Adipocyte (in vitro differentiated cells): Measurements from ENCODE around the gene PRDM16.

Experiments used
- DNase-seq: peaks from one replicate; pipeline ENCODE4 v3.0.0-alpha.2; 2015; ENCODE audit warnings: low read depth
- H3K27me3 ChIP-seq: replicated peaks from 2 replicates; pipeline ENCODE4 v1.7.0; 2013; ENCODE audit warnings: mild to moderate bottlenecking, low read length, moderate library complexity; ENCODE audit not compliant: control insufficient read depth, insufficient read depth
- H3K36me3 ChIP-seq: 2 replicates; pipeline ENCODE4 v1.7.0; 2013; ENCODE audit warnings: low read length, mild to moderate bottlenecking, moderate library complexity; ENCODE audit not compliant: control insufficient read depth, insufficient read depth, severe bottlenecking
- H3K4me1 ChIP-seq: 2 replicates; pipeline ENCODE4 v1.7.0; 2013; ENCODE audit warnings: mild to moderate bottlenecking, low read length, moderate library complexity; ENCODE audit not compliant: control insufficient read depth, insufficient read depth
- H3K4me3 ChIP-seq: 2 replicates; pipeline ENCODE4 v1.7.0; 2013; ENCODE audit warnings: mild to moderate bottlenecking, low read length, moderate library complexity
- H3K9ac ChIP-seq: 2 replicates; pipeline ENCODE4 v1.7.0; 2013; ENCODE audit warnings: mild to moderate bottlenecking, low read length, moderate library complexity
- H3K9me3 ChIP-seq: 2 replicates; pipeline ENCODE4 v1.7.0; 2013; ENCODE audit warnings: mild to moderate bottlenecking, low read length, moderate library complexity; ENCODE audit not compliant: control insufficient read depth

PRDM16 gene

GRCh38 chr1:3456964-3457909 lies 388.2 kb downstream of the PRDM16 start:
- H3K27me3 ChIP-seq = peaks cover 57% of the 10 kb centered on the region
- peaks cover 5% of the 10 kb centered on the region for H3K4me1 ChIP-seq
- no peak overlapping the region for H3K9ac ChIP-seq
- H3K36me3 ChIP-seq = no peaks in the 10 kb centered on the region
- no peak for DNase-seq
- H3K9me3 ChIP-seq = no peaks in the 10 kb centered on the region
- no peak overlapping the region for H3K4me3 ChIP-seq

- no peak overlapping the region for H3K4me3 ChIP-seq
- peaks cover 50% of the 10 kb centered on the region for H3K27me3 ChIP-seq
- H3K36me3 ChIP-seq = no peaks in the 10 kb centered on the region
- no peak for DNase-seq
- H3K9me3 ChIP-seq = no peaks in the 10 kb centered on the region
- peaks cover 5% of the 10 kb centered on the region for H3K4me1 ChIP-seq
- H3K9ac ChIP-seq = no peak overlapping the region
Observed at GRCh38 chr1:3457910-3458883, 389.2 kb downstream of the PRDM16 start.

GRCh38 chr1:3459051-3459908 lies 390.3 kb downstream of the PRDM16 start:
- H3K36me3 ChIP-seq = no peaks in the 10 kb centered on the region
- no peak overlapping the region for H3K9ac ChIP-seq
- H3K4me3 ChIP-seq = no peak overlapping the region
- peaks cover 5% of the 10 kb centered on the region for H3K4me1 ChIP-seq
- peaks cover 49% of the 10 kb centered on the region for H3K27me3 ChIP-seq
- no peak for DNase-seq
- no peaks in the 10 kb centered on the region for H3K9me3 ChIP-seq

- H3K4me3 ChIP-seq = no peak overlapping the region
- H3K36me3 ChIP-seq = no peaks in the 10 kb centered on the region
- H3K27me3 ChIP-seq = peaks cover 49% of the 10 kb centered on the region
- H3K4me1 ChIP-seq = peaks cover 5% of the 10 kb centered on the region
- no peak overlapping the region for H3K9ac ChIP-seq
- no peaks in the 10 kb centered on the region for H3K9me3 ChIP-seq
- no peak for DNase-seq
Observed at GRCh38 chr1:3459940-3460671, 391.1 kb downstream of the PRDM16 start.

- H3K36me3 ChIP-seq = no peaks in the 10 kb centered on the region
- H3K4me1 ChIP-seq = peaks cover 5% of the 10 kb centered on the region
- peaks cover 46% of the 10 kb centered on the region for H3K27me3 ChIP-seq
- DNase-seq = no peak
- no peak overlapping the region for H3K4me3 ChIP-seq
- H3K9ac ChIP-seq = no peak overlapping the region
- H3K9me3 ChIP-seq = no peaks in the 10 kb centered on the region
Observed at GRCh38 chr1:3460672-3461131, 391.7 kb downstream of the PRDM16 start.

- DNase-seq = no peak
Observed at GRCh38 chr1:3461238-3461933, 392.4 kb downstream of the PRDM16 start.

GRCh38 chr1:3461934-3462275 lies 392.9 kb downstream of the PRDM16 start:
- no peaks in the 10 kb centered on the region for H3K9me3 ChIP-seq
- H3K36me3 ChIP-seq = no peaks in the 10 kb centered on the region
- no peak overlapping the region for H3K9ac ChIP-seq
- no peak for DNase-seq
- H3K4me3 ChIP-seq = no peak overlapping the region
- H3K4me1 ChIP-seq = peaks cover 5% of the 10 kb centered on the region
- H3K27me3 ChIP-seq = peaks cover 43% of the 10 kb centered on the region

More at GRCh38 chr1:3461238-3461933, 392.4 kb downstream of the PRDM16 start:
- no peak overlapping the region for H3K9ac ChIP-seq
- H3K4me3 ChIP-seq = no peak overlapping the region
- no peaks in the 10 kb centered on the region for H3K9me3 ChIP-seq
- H3K27me3 ChIP-seq = peaks cover 45% of the 10 kb centered on the region
- peaks cover 5% of the 10 kb centered on the region for H3K4me1 ChIP-seq
- H3K36me3 ChIP-seq = no peaks in the 10 kb centered on the region

GRCh38 chr1:3462356-3463012 lies 393.5 kb downstream of the PRDM16 start:
- H3K36me3 ChIP-seq = no peaks in the 10 kb centered on the region
- peaks cover 5% of the 10 kb centered on the region for H3K4me1 ChIP-seq
- no peak for DNase-seq
- H3K4me3 ChIP-seq = no peak overlapping the region
- no peaks in the 10 kb centered on the region for H3K9me3 ChIP-seq
- peaks cover 43% of the 10 kb centered on the region for H3K27me3 ChIP-seq
- H3K9ac ChIP-seq = no peak overlapping the region

GRCh38 chr1:3463013-3463385 lies 394.0 kb downstream of the PRDM16 start:
- no peak overlapping the region for H3K9ac ChIP-seq
- H3K27me3 ChIP-seq = peaks cover 41% of the 10 kb centered on the region
- no peak for DNase-seq
- no peaks in the 10 kb centered on the region for H3K9me3 ChIP-seq
- H3K4me1 ChIP-seq = peaks cover 5% of the 10 kb centered on the region
- H3K4me3 ChIP-seq = no peak overlapping the region
- no peaks in the 10 kb centered on the region for H3K36me3 ChIP-seq
